Measurements from ENCODE around the gene PLXDC2.

GRCh38 chr10:20013991-20014750, 197.9 kb downstream of the PLXDC2 start:
- TF ChIP-seq CTCF (conservative IDR thresholded peaks at IDR 0.05; ENCODE audit: low read length) (no peak), EZH2phosphoT487 (IDR thresholded peaks at IDR 0.05; ENCODE audit: borderline replicate concordance) (no peak)

Data from Loucy (cell line).